HK-2 (cell line): Measurements from ENCODE around the gene AKT2.
A peak's percentile ranks its signal among the peaks of the same experiment; 100 is the strongest.
"Not testable (repeated sequence)": the region's sequence is repeated elsewhere in the genome, so short reads cannot be mapped to it uniquely, and the experiment has no call there.

Source experiments
- DNase-seq: peaks from one replicate; pipeline ENCODE4 v3.0.0-alpha.2; 2018; ENCODE audit not compliant: unreplicated experiment

Gene AKT2

GRCh38 chr19:40284501-40285352 lies at the start of gene AKT2:
TSS of gene AKT2 (minus strand) at chr19:40285345. CDS start at chr19:40265267, 20,078 bp downstream.
- DNase-seq: no peak

- not testable (repeated sequence) for DNase-seq
Observed at GRCh38 chr19:40333083-40333482, 47.9 kb upstream of the AKT2 start.

- no peak for DNase-seq
Observed at GRCh38 chr19:40332669-40333068, 47.5 kb upstream of the AKT2 start.

GRCh38 chr19:40331052-40331451 lies 45.9 kb upstream of the AKT2 start:
- DNase-seq: no peak

GRCh38 chr19:40326201-40326600 lies 41.1 kb upstream of the AKT2 start:
- no peak for DNase-seq

GRCh38 chr19:40323705-40324104 lies 38.6 kb upstream of the AKT2 start:
- no peak for DNase-seq

- no peak for DNase-seq
Observed at GRCh38 chr19:40322951-40323615, 37.9 kb upstream of the AKT2 start.

- no peak for DNase-seq
Observed at GRCh38 chr19:40322271-40322610, 37.1 kb upstream of the AKT2 start.

GRCh38 chr19:40321566-40322270 lies 36.6 kb upstream of the AKT2 start:
- no peak for DNase-seq

GRCh38 chr19:40321076-40321475 lies 35.9 kb upstream of the AKT2 start:
- DNase-seq: no peak

GRCh38 chr19:40320558-40320935 lies 35.4 kb upstream of the AKT2 start:
- no peak for DNase-seq

- DNase-seq: no peak
Observed at GRCh38 chr19:40317338-40317737, 32.2 kb upstream of the AKT2 start.

GRCh38 chr19:40315812-40316470 lies 30.8 kb upstream of the AKT2 start:
- no peak for DNase-seq

GRCh38 chr19:40314656-40315055 lies 29.5 kb upstream of the AKT2 start:
- no peak for DNase-seq

GRCh38 chr19:40313229-40313983 lies 28.3 kb upstream of the AKT2 start:
- DNase-seq: no peak

GRCh38 chr19:40312533-40312932 lies 27.4 kb upstream of the AKT2 start:
- DNase-seq: no peak

- DNase-seq: no peak
Observed at GRCh38 chr19:40309666-40310065, 24.5 kb upstream of the AKT2 start.

- peak; percentile 64 for DNase-seq
Observed at GRCh38 chr19:40305403-40305802, 20.3 kb upstream of the AKT2 start.

- no peak for DNase-seq
Observed at GRCh38 chr19:40304306-40304705, 19.2 kb upstream of the AKT2 start.

- no peak for DNase-seq
Observed at GRCh38 chr19:40303765-40304164, 18.6 kb upstream of the AKT2 start.

GRCh38 chr19:40302224-40303011 lies 17.3 kb upstream of the AKT2 start:
- no peak for DNase-seq
